DOHH2 (cell line): ENCODE data around the gene SORL1-AS1.

Experiments
- H3F3A ChIP-seq: fragments of 200-600 bp; sonication (generic), shearing (Covaris generic); 2 replicates; pipeline ENCODE4 v1.6.0; 2016; ENCODE audit warnings: antibody characterized with exemption, mild to moderate bottlenecking; ENCODE audit not compliant: control insufficient read depth, insufficient read depth
- H3K27ac ChIP-seq: fragments of 200-600 bp; sonication (generic); 2 replicates; pipeline ENCODE4 v1.5.1; 2014; ENCODE audit warnings: low read depth, mild to moderate bottlenecking, low read length, moderate library complexity
- H3K27me3 ChIP-seq: fragments of 200-600 bp; sonication (generic); 2 replicates; pipeline ENCODE4 v1.6.1; 2014; ENCODE audit warnings: mild to moderate bottlenecking, low read length, mixed read lengths; ENCODE audit not compliant: control insufficient read depth
- H3K36me3 ChIP-seq: fragments of 200-600 bp; sonication (generic); 2 replicates; pipeline ENCODE4 v1.6.1; 2014; ENCODE audit warnings: mild to moderate bottlenecking, low read length, moderate library complexity, mixed read lengths; ENCODE audit not compliant: control insufficient read depth
- H3K4me1 ChIP-seq: fragments of 200-600 bp; sonication (generic); 2 replicates; pipeline ENCODE4 v1.6.1; 2014; ENCODE audit warnings: mild to moderate bottlenecking, low read length, mixed read lengths; ENCODE audit not compliant: control insufficient read depth
- H3K4me2 ChIP-seq: fragments of 200-600 bp; sonication (generic); 2 replicates; pipeline ENCODE4 v1.6.0; 2014; ENCODE audit warnings: mild to moderate bottlenecking, low read length, moderate library complexity
- H3K4me3 ChIP-seq: fragments of 200-600 bp; sonication (generic); 2 replicates; pipeline ENCODE4 v1.5.1; 2014; ENCODE audit warnings: mild to moderate bottlenecking, low read length, mixed read lengths
- H3K79me2 ChIP-seq: fragments of 200-600 bp; sonication (generic); 2 replicates; pipeline ENCODE4 v1.6.1; 2014; ENCODE audit warnings: mild to moderate bottlenecking, low read length, mixed read lengths; ENCODE audit not compliant: control insufficient read depth
- H3K9me2 ChIP-seq: fragments of 200-600 bp; sonication (generic); replicated peaks from 2 replicates; pipeline ENCODE4 v1.6.1; 2014; ENCODE audit warnings: mild to moderate bottlenecking, low read length, mixed read lengths; ENCODE audit not compliant: control insufficient read depth
- H3K9me3 ChIP-seq: fragments of 200-600 bp; sonication (generic); 2 replicates; pipeline ENCODE4 v1.6.1; 2014; ENCODE audit warnings: antibody characterized with exemption, low read length, mixed read lengths; ENCODE audit not compliant: control insufficient read depth, insufficient read depth
- H4K20me1 ChIP-seq: fragments of 200-600 bp; sonication (generic); 2 replicates; pipeline ENCODE4 v1.6.0; 2014; ENCODE audit warnings: low read depth, mild to moderate bottlenecking, antibody characterized with exemption, low read length, moderate library complexity; ENCODE audit not compliant: control insufficient read depth, insufficient read depth
- EZH2phosphoT487 ChIP-seq: fragments of 200-600 bp; sonication (generic); IDR thresholded peaks from 2 replicates; pipeline ENCODE4 v1.6.1; 2017; ENCODE audit warnings: borderline replicate concordance, mild to moderate bottlenecking, antibody characterized with exemption, low read length, moderate library complexity, mixed read lengths
- TF ChIP-seq, protein P1 (sequence below): fragments of 200-600 bp; sonication (generic); IDR thresholded peaks from one replicate; pipeline ENCODE4 v1.5.1; 2014; ENCODE audit warnings: antibody characterized with exemption, mild to moderate bottlenecking, low read depth, low read length; ENCODE audit not compliant: poor library complexity, severe bottlenecking

SORL1-AS1 gene

DNA sequence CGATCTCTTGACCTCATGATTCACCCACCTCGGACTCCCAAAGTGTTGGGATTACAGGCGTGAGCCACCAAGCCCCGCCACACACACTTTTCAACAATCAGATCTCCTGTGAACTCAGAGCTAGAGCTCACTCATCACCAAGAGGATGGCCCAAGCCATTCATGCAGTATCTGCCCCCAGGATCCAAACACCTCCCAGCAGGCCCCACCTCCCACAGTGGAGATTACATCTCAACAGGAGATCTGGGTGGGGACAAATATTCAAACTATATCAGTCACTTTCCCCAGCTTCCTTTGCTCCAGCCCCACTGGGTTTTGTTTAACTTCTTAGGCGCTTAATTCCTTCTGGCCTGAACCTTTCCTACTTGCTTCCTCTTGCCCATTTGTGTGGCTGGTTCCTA is 26.9 kb downstream of the SORL1-AS1 start:
- no peaks in the 10 kb centered on the region for H3K9me2 ChIP-seq
- H3K27ac ChIP-seq, result peak overlapping the region; percentile 100
- no peaks in the 10 kb centered on the region for H3K27me3 ChIP-seq
- H3K4me2 ChIP-seq, result peak overlapping the region; percentile 91
- peak overlapping the region; percentile 62 for H3K4me3 ChIP-seq
- H3K36me3 ChIP-seq, result peaks cover 26% of the 10 kb centered on the region
- no peaks in the 10 kb centered on the region for H4K20me1 ChIP-seq
- H3K4me1 ChIP-seq, result peaks cover 100% of the 10 kb centered on the region
- no peaks in the 10 kb centered on the region for H3K79me2 ChIP-seq
- TF ChIP-seq, protein P1, sequence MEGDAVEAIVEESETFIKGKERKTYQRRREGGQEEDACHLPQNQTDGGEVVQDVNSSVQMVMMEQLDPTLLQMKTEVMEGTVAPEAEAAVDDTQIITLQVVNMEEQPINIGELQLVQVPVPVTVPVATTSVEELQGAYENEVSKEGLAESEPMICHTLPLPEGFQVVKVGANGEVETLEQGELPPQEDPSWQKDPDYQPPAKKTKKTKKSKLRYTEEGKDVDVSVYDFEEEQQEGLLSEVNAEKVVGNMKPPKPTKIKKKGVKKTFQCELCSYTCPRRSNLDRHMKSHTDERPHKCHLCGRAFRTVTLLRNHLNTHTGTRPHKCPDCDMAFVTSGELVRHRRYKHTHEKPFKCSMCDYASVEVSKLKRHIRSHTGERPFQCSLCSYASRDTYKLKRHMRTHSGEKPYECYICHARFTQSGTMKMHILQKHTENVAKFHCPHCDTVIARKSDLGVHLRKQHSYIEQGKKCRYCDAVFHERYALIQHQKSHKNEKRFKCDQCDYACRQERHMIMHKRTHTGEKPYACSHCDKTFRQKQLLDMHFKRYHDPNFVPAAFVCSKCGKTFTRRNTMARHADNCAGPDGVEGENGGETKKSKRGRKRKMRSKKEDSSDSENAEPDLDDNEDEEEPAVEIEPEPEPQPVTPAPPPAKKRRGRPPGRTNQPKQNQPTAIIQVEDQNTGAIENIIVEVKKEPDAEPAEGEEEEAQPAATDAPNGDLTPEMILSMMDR, result no peak
- no peak for TF ChIP-seq EZH2phosphoT487
- peaks cover 58% of the 10 kb centered on the region for H3F3A ChIP-seq
- peaks cover 3% of the 10 kb centered on the region; the same call in 1 of the 2 replicates for H3K9me3 ChIP-seq

DNA sequence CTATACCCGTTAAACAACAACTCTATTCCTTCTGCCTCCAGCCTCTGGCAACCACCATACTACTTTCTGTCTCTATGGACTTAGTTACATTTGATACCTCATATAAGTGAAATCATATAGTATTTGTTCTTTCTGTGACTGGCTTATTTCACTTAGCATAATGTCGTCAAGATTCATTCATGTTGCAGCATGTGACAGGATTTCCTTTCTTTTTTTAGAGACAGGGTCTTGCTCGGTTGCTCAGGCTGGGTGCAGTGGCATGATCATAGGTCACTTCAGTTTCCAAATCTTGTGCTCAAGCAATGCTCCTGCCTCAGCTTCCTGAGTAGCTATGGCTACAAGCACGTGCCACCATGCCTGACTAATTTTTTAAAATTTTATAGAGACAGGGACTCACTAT is 30.1 kb downstream of the SORL1-AS1 start:
- peak overlapping the region; percentile 77 for H3K4me2 ChIP-seq
- H3K4me1 ChIP-seq, result peaks cover 100% of the 10 kb centered on the region
- peaks cover 8% of the 10 kb centered on the region; the same call in 1 of the 2 replicates for H3K36me3 ChIP-seq
- H3K27ac ChIP-seq, result peak overlapping the region; percentile 94
- H3K4me3 ChIP-seq, result peak overlapping the region; percentile 54
- H4K20me1 ChIP-seq, result no peaks in the 10 kb centered on the region
- no peaks in the 10 kb centered on the region for H3K9me2 ChIP-seq
- H3K9me3 ChIP-seq, result peaks cover 3% of the 10 kb centered on the region; the same call in 1 of the 2 replicates
- H3F3A ChIP-seq, result peaks cover 54% of the 10 kb centered on the region
- H3K79me2 ChIP-seq, result no peaks in the 10 kb centered on the region
- H3K27me3 ChIP-seq, result no peaks in the 10 kb centered on the region
- TF ChIP-seq, protein P1, result no peak
- TF ChIP-seq EZH2phosphoT487, result no peak

DNA sequence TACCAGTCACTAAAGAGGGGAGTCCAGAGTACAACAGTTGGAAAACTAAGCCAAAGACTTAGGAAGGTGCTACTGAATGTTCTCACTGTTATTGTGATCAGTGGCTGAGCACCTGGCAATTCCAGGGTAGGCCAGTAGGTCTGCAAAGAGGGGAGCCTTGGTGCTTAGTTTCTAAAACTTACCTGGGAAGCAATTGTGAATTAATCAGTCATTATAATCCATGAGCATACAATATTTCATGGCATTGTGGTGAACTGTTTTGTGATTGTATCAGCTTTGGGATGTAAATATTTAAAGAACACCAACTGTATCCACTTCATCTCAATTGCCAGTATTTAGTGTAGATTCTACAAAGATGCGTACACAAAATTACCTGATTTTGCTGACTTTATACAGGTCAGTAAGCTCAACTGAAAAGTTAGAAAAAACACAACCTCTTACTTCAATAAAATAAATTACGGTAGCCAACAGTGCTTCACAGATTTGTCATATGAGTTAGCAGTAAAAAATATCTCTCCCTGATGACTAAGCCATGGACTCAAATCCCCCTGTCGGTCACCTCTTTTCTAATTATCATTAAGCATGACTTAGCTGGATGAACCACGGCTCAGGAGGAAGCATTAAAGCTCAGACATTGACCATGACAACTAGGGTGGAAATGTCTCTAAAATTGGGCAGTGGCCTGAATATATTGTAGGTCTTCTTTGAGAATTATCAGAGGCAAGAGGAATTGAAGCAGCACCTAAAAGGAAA is 31.4 kb downstream of the SORL1-AS1 start:
- no peaks in the 10 kb centered on the region for H3K27me3 ChIP-seq

More for the DNA sequence above, 31.4 kb downstream of the SORL1-AS1 start:
- Histone ChIP-seq H4K20me1 (no peaks in the 10 kb centered on the region), H3K9me3 (peaks cover 3% of the 10 kb centered on the region; the same call in 1 of the 2 replicates), H3K27ac (peak overlapping the region; percentile 94), H3K4me3 (peak overlapping the region; percentile 54), H3K4me1 (peaks cover 100% of the 10 kb centered on the region), H3K36me3 (peaks cover 8% of the 10 kb centered on the region; the same call in 1 of the 2 replicates), H3K4me2 (peak overlapping the region; percentile 77), H3F3A (peaks cover 51% of the 10 kb centered on the region), H3K79me2 (no peaks in the 10 kb centered on the region), H3K9me2 (no peaks in the 10 kb centered on the region)
- no peak for TF ChIP-seq EZH2phosphoT487
- TF ChIP-seq, protein P1, result peak; percentile 28
